H1 (cell line): ENCODE measurements around the gene FKRP. TPM values are rescaled to one million over a fixed set of nuclear protein-coding genes. Genes with fewer than 3 reads are reported as not detected.
"Not testable (repeated sequence)": the region's sequence is repeated elsewhere in the genome, so short reads cannot be mapped to it uniquely, and the experiment has no call there.

Experiments used
- CTCF ChIA-PET: fragments of 300-600 bp; sonication (Branson Sonifier 250); formaldehyde crosslinking; loops from one replicate; lab custom pipeline; 2021; ENCODE audit not compliant: partially characterized antibody; lab: Charles Lee
- POLR2A ChIA-PET: fragments of 300-600 bp; sonication (Branson Sonifier 250); formaldehyde crosslinking; loops from one replicate; lab custom pipeline; 2021; ENCODE audit warnings: inconsistent platforms; ENCODE audit not compliant: partially characterized antibody; lab: Charles Lee
- DNase-seq, 2 experiments: peaks; one replicate each; pipeline versions ENCODE4 v3.0.0 to v3.0.0-alpha.2; 2010 to 2022; ENCODE audit warnings: low spot score in 2 of 2, low read depth in 1 of 2, mixed read lengths in 1 of 2
- FAIRE-seq: peaks from 2 replicates; lab custom pipeline; 2011; peaks lifted over from hg19 to GRCh38; lab: Jason Lieb, UNC
- H2AFZ ChIP-seq: 2 replicates; pipeline ENCODE4 v1.8.1; 2012; ENCODE audit warnings: low read length, inconsistent platforms
- H2AK5ac ChIP-seq: 2 replicates; pipeline ENCODE4 v1.6.1; 2013; ENCODE audit warnings: low read depth, low read length
- H2BK120ac ChIP-seq: replicated peaks from 2 replicates; pipeline ENCODE3; 2013; ENCODE audit warnings: low read depth, low read length, inconsistent platforms
- H2BK12ac ChIP-seq: 2 replicates; pipeline ENCODE4 v1.6.1; 2013; ENCODE audit warnings: low read depth, low read length
- H2BK15ac ChIP-seq: 2 replicates; pipeline ENCODE4 v1.6.1; 2013; ENCODE audit warnings: low read length
- H2BK20ac ChIP-seq: 2 replicates; pipeline ENCODE4 v1.6.1; 2013; ENCODE audit warnings: low read length
- H2BK5ac ChIP-seq: 2 replicates; pipeline ENCODE4 v1.6.1; 2013; ENCODE audit warnings: low read depth, low read length
- H3K14ac ChIP-seq: 2 replicates; pipeline ENCODE4 v1.6.1; 2013; ENCODE audit warnings: inconsistent platforms; ENCODE audit not compliant: insufficient read length
- H3K18ac ChIP-seq: 2 replicates; pipeline ENCODE4 v1.6.1; 2013; ENCODE audit warnings: low read length; ENCODE audit errors: extremely low read depth
- H3K23ac ChIP-seq: 2 replicates; pipeline ENCODE4 v1.6.1; 2013; ENCODE audit warnings: inconsistent platforms; ENCODE audit not compliant: insufficient read length
- H3K23me2 ChIP-seq: 2 replicates; pipeline ENCODE4 v1.6.1; 2013; ENCODE audit warnings: low read depth, low read length
- H3K27ac ChIP-seq: 2 replicates; pipeline ENCODE4 v1.6.1; 2011; ENCODE audit warnings: low read depth, low read length, inconsistent platforms
- H3K27me3 ChIP-seq, 4 experiments: replicated peaks in 1 of 4; 1 replicate in 1 of 4; 2 replicates in 3 of 4; pipeline versions ENCODE4 v1.6.1 to v1.8.1; 2011 to 2013; ENCODE audit warnings: low read length in 3 of 4, mild to moderate bottlenecking in 3 of 4, inconsistent platforms in 2 of 4, mixed read lengths in 2 of 4, moderate library complexity in 1 of 4; ENCODE audit not compliant: control insufficient read depth in 3 of 4, insufficient read depth in 3 of 4; ENCODE audit errors: extremely low read depth in 1 of 4
- H3K36me3 ChIP-seq, 4 experiments: 2 replicates each; pipeline versions ENCODE4 v1.6.1 to v1.8.1; 2011 to 2013; ENCODE audit warnings: mild to moderate bottlenecking in 4 of 4, low read length in 3 of 4, moderate library complexity in 2 of 4, control low read depth in 1 of 4, inconsistent platforms in 1 of 4; ENCODE audit not compliant: insufficient read depth in 4 of 4, control insufficient read depth in 2 of 4
- H3K4ac ChIP-seq: replicated peaks from 2 replicates; pipeline ENCODE3; 2013; ENCODE audit warnings: low read length, low read depth, mixed read lengths, inconsistent platforms; ENCODE audit not compliant: insufficient read length
- H3K4me1 ChIP-seq, 4 experiments: replicated peaks in 1 of 4; 1 replicate in 1 of 4; 2 replicates in 3 of 4; pipeline versions ENCODE4 v1.6.1 to v1.8.1; 2011 to 2013; ENCODE audit warnings: low read length in 3 of 4, inconsistent platforms in 2 of 4, mixed read lengths in 1 of 4; ENCODE audit not compliant: insufficient read depth in 4 of 4, control insufficient read depth in 3 of 4
- H3K4me2 ChIP-seq, 2 experiments: 2 replicates each; pipeline versions ENCODE4 v1.6.1 to v1.8.1; 2011 to 2013; ENCODE audit warnings: low read depth in 2 of 2, low read length in 2 of 2, control low read depth in 1 of 2, inconsistent platforms in 1 of 2, mild to moderate bottlenecking in 1 of 2; ENCODE audit not compliant: insufficient read depth in 1 of 2
- H3K4me3 ChIP-seq, 4 experiments: fragments of 200-600, 300-600 bp in 1 of 4; sonication (generic), shearing (Covaris generic), sonication (Bioruptor Twin) in 1 of 4; 2 replicates each; pipeline versions ENCODE4 v1.5.1 to v1.8.1; 2011 to 2016; ENCODE audit warnings: low read length in 4 of 4, low read depth in 3 of 4, control low read depth in 2 of 4, inconsistent platforms in 2 of 4, mild to moderate bottlenecking in 2 of 4, mixed read lengths in 1 of 4, moderate library complexity in 1 of 4; ENCODE audit not compliant: insufficient read depth in 2 of 4; ENCODE audit errors: extremely low read depth in 1 of 4
- H3K56ac ChIP-seq: replicated peaks from 2 replicates; pipeline ENCODE3; 2013; ENCODE audit warnings: low read depth, mild to moderate bottlenecking, mixed read lengths, low read length, inconsistent platforms; ENCODE audit not compliant: insufficient read length
- H3K79me1 ChIP-seq: 2 replicates; pipeline ENCODE4 v1.6.1; 2013; ENCODE audit warnings: low read depth, low read length, control low read depth
- H3K79me2 ChIP-seq, 2 experiments: 2 replicates each; pipeline versions ENCODE4 v1.6.1 to v1.8.1; 2012 to 2013; ENCODE audit warnings: low read length in 2 of 2, mild to moderate bottlenecking in 2 of 2, inconsistent platforms in 1 of 2; ENCODE audit not compliant: insufficient read depth in 2 of 2, control insufficient read depth in 1 of 2
- H3K9ac ChIP-seq, 4 experiments: replicated peaks in 1 of 4; 1 replicate in 1 of 4; 2 replicates in 3 of 4; pipeline versions ENCODE4 v1.6.1 to v1.8.1; 2011 to 2013; ENCODE audit warnings: low read depth in 3 of 4, low read length in 3 of 4, control low read depth in 2 of 4, mild to moderate bottlenecking in 2 of 4, moderate library complexity in 2 of 4, inconsistent platforms in 1 of 4; ENCODE audit errors: extremely low read depth in 1 of 4
- H3K9me3 ChIP-seq, 2 experiments: 2 replicates each; pipeline versions ENCODE4 v1.6.1 to v1.8.1; 2012 to 2013; ENCODE audit warnings: mild to moderate bottlenecking in 2 of 2, moderate library complexity in 2 of 2, control low read depth in 1 of 2, inconsistent platforms in 1 of 2, low read depth in 1 of 2, low read length in 1 of 2, mixed read lengths in 1 of 2; ENCODE audit not compliant: insufficient read depth in 2 of 2
- H4K20me1 ChIP-seq, 2 experiments: replicated peaks in 1 of 2; 2 replicates each; pipeline versions ENCODE3 to v1.8.1; 2011 to 2013; ENCODE audit warnings: inconsistent platforms in 2 of 2, low read length in 2 of 2, mild to moderate bottlenecking in 1 of 2; ENCODE audit not compliant: insufficient read depth in 2 of 2, control insufficient read depth in 1 of 2
- H4K5ac ChIP-seq: 2 replicates; pipeline ENCODE4 v1.6.1; 2013; ENCODE audit warnings: low read length, low read depth, mixed read lengths, inconsistent platforms; ENCODE audit not compliant: insufficient read length
- H4K8ac ChIP-seq: 2 replicates; pipeline ENCODE4 v1.8.0; 2013; ENCODE audit warnings: mild to moderate bottlenecking, moderate library complexity, low read length, inconsistent platforms; ENCODE audit not compliant: insufficient read depth; ENCODE audit errors: extremely low read depth
- H4K91ac ChIP-seq: replicated peaks from 2 replicates; pipeline ENCODE3; 2013; ENCODE audit warnings: low read length, mixed read lengths, inconsistent platforms; ENCODE audit not compliant: insufficient read length
- BACH1 ChIP-seq: IDR thresholded peaks from 2 replicates; pipeline ENCODE4 v1.6.1; 2012; ENCODE audit warnings: low read length, improper control_type of control experiment
- CEBPB ChIP-seq: IDR thresholded peaks from 2 replicates; pipeline ENCODE4 v1.6.1; 2012; ENCODE audit warnings: low read depth, low read length
- GABPA ChIP-seq: IDR thresholded peaks from 2 replicates; pipeline ENCODE4 v1.6.1; 2011; ENCODE audit warnings: mild to moderate bottlenecking, low read length, moderate library complexity, borderline replicate concordance; ENCODE audit not compliant: insufficient read depth
- SIX5 ChIP-seq: IDR thresholded peaks from 2 replicates; pipeline ENCODE4 v1.6.1; 2011; ENCODE audit warnings: mild to moderate bottlenecking, low read depth, low read length
- WGBS, 2 experiments: shearing (Covaris generic) in 1 of 2; methylation state at CpG; one replicate each; pipeline versions ENCODE4 v1.1.6 to v1.1.7; 2013 to 2015; ENCODE audit warnings: low lambda C conversion rate in 2 of 2, mixed read lengths in 2 of 2, inconsistent platforms in 1 of 2, low coverage in 1 of 2, missing lambda C conversion rate in 1 of 2; ENCODE audit not compliant: insufficient replicate concordance in 2 of 2, insufficient coverage in 1 of 2, insufficient read length in 1 of 2; ENCODE audit errors: extremely low coverage in 1 of 2, missing lambda C conversion rate in 1 of 2; 5-methylcytosine and 5-hydroxymethylcytosine counted together
- polyA plus RNA-seq, 7 experiments: library from polyadenylated mRNA; depleted of rRNA in 3 of 7; stranded (reverse) in 5 of 7; unstranded in 2 of 7; fragments of >200 nt in 5 of 7; fragments of 200-250 nt in 2 of 7; gene quantifications; 1 replicate in 5 of 7; 2 replicates in 1 of 7; 4 replicates in 1 of 7; pipeline versions ENCODE4 v1.2.1 to v1.2.3, GENCODE V29; 2011 to 2013; ENCODE audit warnings: missing spikeins in 2 of 7, mixed read lengths in 2 of 7
- total RNA-seq: library from RNA; stranded (reverse); fragmentation: NEBNext Ultra II Directional; extraction: Animal tissue kit (Norgen Biotek cat#: 25700); gene quantifications from 2 replicates; pipeline ENCODE4 v1.2.1, GENCODE V29; 2021
- TF ChIP-seq, protein P1 (sequence below): IDR thresholded peaks from 2 replicates; pipeline ENCODE4 v1.6.1; 2012; ENCODE audit warnings: inconsistent platforms

FKRP gene
- total and polyA plus RNA-seq, 2 of the 8 experiments (the other 6 are each of a cell fraction or from before 2014, with no cell fraction given) = 17.1 to 24.4 TPM

DNA sequence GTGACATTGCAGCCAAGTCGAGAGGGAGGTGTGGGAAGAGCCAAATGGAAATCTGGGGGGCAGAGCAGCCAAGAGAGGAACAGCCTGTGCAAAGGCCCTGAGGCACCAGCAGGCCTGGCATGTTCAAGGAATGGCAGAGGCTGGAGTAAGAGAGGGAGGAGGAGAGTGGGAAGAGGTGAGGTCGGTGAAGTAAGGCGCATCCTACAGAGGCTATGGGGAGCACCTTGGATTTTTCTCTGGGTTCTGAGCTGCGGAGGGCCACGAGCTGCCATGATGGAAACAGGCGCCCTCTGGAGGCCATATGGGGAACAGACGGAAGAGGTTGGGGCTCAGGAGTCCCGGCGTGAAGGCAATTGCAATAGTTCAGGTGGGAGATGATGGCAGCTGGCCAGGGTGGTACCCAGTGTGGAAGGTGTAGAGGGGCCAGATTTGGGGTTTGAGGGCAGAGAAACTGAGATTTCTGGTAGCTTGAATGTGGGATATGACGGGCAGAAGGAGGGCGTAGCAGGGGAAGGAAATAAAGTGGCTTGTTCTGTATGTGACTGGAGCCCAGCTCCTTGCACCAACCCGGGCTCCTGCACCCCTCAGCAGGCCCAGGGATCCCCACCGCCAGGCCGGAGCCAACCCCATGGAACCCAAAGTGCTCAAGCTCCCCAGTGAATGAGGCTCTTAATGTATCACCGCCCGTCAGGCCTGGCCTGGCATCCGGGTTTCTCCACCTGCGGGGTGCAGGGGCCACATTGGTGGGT lies 20.9 kb downstream of the FKRP start (continued):
- TF ChIP-seq SIX5 = no peak
- 0 out of 2 replicates have a peak, but pooled peaks have one; percentile 5 for TF ChIP-seq CEBPB
- TF ChIP-seq, protein P1, sequence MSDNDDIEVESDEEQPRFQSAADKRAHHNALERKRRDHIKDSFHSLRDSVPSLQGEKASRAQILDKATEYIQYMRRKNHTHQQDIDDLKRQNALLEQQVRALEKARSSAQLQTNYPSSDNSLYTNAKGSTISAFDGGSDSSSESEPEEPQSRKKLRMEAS = peak; percentile 54
- TF ChIP-seq BACH1 = no peak
- TF ChIP-seq GABPA = peak; percentile 49; the same call in 1 of the 2 replicates

DNA sequence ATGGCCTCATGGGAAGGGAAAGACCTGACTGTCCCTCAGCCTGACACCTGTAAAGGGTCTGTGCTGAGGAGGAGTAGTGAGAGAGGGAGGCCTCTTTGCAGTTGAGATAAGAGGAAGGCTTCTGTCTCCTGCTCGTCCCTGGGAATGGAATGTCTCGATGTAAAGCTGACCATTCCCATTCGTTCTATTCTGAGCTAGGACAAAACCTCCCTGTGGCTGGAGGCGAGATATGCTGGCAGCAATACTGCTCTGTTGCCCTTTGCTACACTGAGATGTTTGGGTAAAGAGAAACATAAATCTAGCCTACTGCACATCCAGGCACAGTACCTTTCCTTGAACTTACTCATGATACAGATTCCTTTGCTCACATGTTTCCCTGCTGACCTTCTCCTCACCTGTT lies 22.9 kb downstream of the FKRP start:
- not testable (repeated sequence) for H2BK120ac ChIP-seq, H3K4me1 ChIP-seq, H3K23ac ChIP-seq, H3K18ac ChIP-seq, FAIRE-seq, H3K14ac ChIP-seq, H3K27me3 ChIP-seq, H3K36me3 ChIP-seq, DNase-seq, H3K4ac ChIP-seq, H4K20me1 ChIP-seq, H3K9ac ChIP-seq, H3K27ac ChIP-seq, H3K23me2 ChIP-seq, H4K5ac ChIP-seq, H2AFZ ChIP-seq, H2AK5ac ChIP-seq, H4K91ac ChIP-seq, H3K9me3 ChIP-seq, H4K8ac ChIP-seq, H3K79me2 ChIP-seq, H3K79me1 ChIP-seq, H2BK5ac ChIP-seq, H2BK12ac ChIP-seq, H3K56ac ChIP-seq, H2BK15ac ChIP-seq, H3K4me2 ChIP-seq, H2BK20ac ChIP-seq, H3K4me3 ChIP-seq
- 75% methylated on average over 4 of the region's 4 CpGs; no CpG with 5 or more reads in 1 of the 2 experiments for WGBS, 2 experiments
- ChIA-PET POLR2A (interaction anchor here (0.6 to 18.6 kb wide), 3 partner anchors 12 to 47 kb away, joined by 4 to 333 read pairs (median 16); partner anchors contain the start of gene SLC1A5), CTCF (interaction anchor here (0.6 to 12.0 kb wide), 8 partner anchors 9 to 222 kb away, joined by 3 to 176 read pairs (median 4); no protein-coding TSS in a partner anchor)
